ENCODE results near the gene QRSL1.
"Not testable (repeated sequence)": the region's sequence is repeated elsewhere in the genome, so short reads cannot be mapped to it uniquely, and the experiment has no call there.

The QRSL1 gene

GRCh38 chr6:106629103-106629858 lies at the start of gene QRSL1, which contains the start of gene RTN4IP1:
TSS of gene QRSL1 (plus strand) at chr6:106629578. CDS start at chr6:106629682, 104 bp downstream.
TSS of gene RTN4IP1 (minus strand) at chr6:106629498. CDS start at chr6:106629021, 477 bp downstream.
- DNase-seq: peak; percentile 13 to 92 (median 82)

- no peak for DNase-seq
Measured at GRCh38 chr6:106581468-106581867, 47.9 kb upstream of the QRSL1 start.

DNA sequence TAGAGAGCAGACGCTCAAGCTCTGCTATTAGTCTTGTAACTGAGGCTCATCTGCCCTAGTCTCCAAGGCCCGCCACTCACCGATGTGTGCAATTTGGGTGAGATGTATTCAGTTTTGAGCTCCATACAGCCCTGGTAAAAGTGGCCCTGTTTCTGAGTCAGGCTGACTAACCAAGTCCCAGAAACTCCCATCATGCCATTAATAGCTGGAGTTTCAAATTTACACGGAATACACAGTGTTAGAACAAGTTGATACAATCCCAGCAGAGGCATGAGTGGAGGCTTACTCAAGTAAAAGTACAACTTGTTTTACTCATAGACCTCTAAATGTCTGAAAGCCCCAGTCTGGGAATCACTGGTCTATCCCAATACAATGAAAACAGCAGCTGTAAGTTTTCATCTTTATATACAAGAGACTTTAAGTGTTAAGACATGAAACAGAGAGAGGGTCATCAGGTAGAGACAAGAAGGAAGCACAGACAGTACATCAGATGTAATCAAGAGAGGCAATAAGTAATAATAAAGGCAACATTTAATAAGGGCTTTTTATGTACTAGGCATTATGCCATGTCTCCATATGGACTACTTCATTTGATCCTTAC lies 42.5 kb upstream of the QRSL1 start:
- DNase-seq: no peak

GRCh38 chr6:106588937-106589336 lies 40.4 kb upstream of the QRSL1 start:
- not testable (repeated sequence) for DNase-seq

DNA sequence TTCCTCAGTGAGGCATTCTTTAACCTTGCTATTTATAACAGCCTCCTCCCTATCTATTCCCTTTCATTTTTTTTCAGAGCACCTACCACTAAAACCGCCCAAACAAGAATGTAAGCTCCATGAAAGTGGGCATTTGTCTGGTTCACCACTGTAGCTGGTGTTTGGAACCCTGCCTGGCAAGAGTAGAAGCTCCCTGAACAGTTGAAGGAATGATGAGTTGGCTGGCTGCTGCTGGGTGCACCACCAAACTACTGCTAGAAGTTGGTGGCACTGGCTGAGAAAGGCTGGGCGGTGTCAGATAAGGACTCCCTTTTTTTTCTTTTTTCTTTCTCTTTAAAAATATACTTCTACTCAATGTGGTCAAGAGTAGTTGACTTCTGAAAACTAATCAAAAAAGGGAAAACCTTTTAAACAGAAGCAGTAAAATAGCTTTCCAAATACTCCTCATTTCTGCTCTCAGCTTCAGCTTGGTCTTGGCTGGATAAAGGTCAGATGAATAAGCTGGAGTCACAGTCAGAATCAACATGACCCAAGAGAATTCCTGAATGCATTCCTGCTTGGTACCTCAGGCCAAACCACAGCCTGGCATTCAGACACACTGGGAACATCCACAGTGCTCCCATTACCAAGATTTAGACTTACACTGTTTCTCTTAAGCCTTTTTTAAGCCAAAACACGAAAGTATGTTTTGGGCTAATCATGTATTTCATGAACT lies 38.1 kb upstream of the QRSL1 start:
- no peak for DNase-seq

GRCh38 chr6:106599440-106599839 lies 29.9 kb upstream of the QRSL1 start:
- DNase-seq: no peak

- DNase-seq: no peak
Measured at GRCh38 chr6:106600329-106600728, 29.0 kb upstream of the QRSL1 start.

DNA sequence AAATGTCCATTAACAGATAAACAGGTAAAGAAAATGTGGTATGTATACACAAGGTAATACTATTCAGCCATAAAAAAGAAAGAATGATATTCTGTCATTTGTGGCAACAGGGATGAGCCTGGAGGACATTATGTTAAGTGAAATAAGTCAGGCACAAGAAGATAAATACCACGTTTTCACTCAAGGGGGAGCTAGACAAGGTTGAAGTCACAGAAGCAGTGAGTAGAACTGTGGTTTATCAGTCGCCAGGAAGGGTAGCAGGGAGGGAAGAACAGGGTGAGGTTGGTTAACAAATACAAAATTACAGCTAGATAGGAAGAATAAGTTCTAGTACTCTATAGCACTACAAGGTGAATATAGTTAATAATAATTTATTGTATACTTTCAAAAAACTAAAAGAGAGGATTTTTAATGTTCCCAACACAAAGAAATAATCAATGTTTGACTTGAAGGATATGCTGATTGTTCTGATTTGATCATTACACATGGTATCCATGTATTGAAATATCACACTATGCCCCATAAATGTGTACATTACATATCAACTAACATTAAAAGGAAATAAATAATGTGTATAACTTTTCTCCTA lies 21.2 kb upstream of the QRSL1 start:
- no peak for DNase-seq

DNA sequence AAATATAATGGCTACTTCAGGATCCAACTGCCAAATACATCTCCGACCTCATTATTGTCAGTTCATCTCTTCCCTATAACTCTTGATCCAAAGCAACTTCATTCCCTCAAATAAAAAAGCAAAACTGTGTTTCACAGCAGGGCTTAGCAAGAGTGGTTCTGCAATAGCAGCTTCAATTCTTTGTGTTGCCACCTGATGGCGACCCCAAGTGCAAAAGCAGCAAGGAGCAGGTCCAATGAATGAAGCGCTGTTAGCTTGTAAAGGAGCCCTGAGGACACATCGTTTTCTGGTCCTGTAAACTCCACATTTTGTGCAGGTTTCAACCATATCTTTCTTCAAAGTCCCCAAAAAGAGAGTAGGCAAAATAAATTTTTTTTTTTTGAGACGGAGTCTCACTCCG lies 19.7 kb upstream of the QRSL1 start:
- DNase-seq: peak in 1 of 56 donors; percentile 11

DNA sequence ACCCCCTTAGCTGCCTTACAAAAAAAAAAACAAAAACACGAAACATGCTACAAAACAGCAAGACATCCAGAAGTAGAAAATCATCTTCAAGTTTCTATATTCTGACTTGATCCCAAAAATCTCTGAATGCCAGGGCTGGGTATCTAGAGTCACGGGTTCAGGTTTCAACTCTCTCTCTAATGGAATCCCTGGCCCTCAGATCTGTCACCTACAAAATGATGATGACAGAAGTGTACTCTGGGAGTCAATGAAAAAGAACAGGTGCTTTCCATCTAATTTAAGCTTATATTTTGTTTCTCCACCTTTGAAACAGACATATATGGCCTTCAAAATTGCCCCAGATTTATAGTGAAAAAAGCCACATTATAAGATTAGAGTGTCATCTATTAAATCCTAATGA lies 18.3 kb upstream of the QRSL1 start:
- no peak for DNase-seq

- DNase-seq: no peak
Measured at GRCh38 chr6:106612671-106613416, 16.5 kb upstream of the QRSL1 start.

DNA sequence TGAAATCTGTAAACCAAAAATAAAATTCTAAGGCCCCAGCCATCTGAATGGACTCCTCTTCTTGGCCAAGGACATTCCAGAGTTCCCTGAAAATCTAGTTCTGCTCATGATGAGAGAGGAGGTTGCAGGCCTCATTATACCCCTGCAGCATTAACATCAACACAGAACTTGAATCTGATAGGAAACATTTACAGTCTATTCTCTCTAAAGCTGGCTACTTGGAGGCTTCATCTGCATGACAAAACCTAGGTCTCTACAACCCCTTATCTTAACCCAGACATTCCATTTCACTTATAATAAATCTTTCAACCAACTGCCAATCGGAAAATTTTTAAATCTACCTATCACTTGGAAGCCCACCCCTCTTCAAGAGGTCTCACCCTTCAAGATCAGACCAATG lies 15.8 kb upstream of the QRSL1 start:
- no peak for DNase-seq

GRCh38 chr6:106614166-106614565 lies 15.2 kb upstream of the QRSL1 start:
- no peak for DNase-seq

- DNase-seq: no peak
Measured at GRCh38 chr6:106614592-106615257, 14.7 kb upstream of the QRSL1 start.

GRCh38 chr6:106617302-106617701 lies 12.1 kb upstream of the QRSL1 start:
- DNase-seq: no peak

GRCh38 chr6:106617857-106618256 lies 11.5 kb upstream of the QRSL1 start:
- DNase-seq: no peak

DNA sequence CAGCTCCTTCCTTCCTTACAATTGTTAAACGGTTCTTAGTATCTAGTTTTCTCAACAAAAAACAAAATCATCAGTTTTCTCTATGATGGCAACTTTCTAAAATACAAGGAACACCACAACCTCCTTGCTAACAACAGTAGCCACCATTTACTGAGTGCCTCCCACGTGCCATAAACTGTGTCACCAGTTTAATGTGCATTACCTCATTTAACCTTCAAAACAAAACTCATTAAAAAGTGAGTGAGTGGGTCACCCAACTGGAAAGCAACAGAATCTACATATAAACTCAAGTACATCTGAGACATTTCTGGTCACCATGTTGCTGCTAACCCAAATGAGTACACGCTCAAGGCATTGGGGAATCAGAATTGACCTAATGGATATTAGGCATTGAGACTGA lies 11.1 kb upstream of the QRSL1 start:
- no peak for DNase-seq

GRCh38 chr6:106619223-106619622 lies 10.2 kb upstream of the QRSL1 start:
- DNase-seq: no peak

- no peak for DNase-seq
Measured at GRCh38 chr6:106620931-106621672, 8.3 kb upstream of the QRSL1 start.

- DNase-seq: no peak
Measured at GRCh38 chr6:106622412-106622811, 7.0 kb upstream of the QRSL1 start.

Data from nucleus accumbens (tissue), 56 donors.